Glomerular visceral epithelial cell (primary cell): ENCODE measurements around the gene KCNJ10.

ENCODE experiments used
- DNase-seq: peaks from one replicate; pipeline ENCODE4 v3.0.0-alpha.2; 2016; ENCODE audit errors: extremely low spot score

Gene KCNJ10

DNA sequence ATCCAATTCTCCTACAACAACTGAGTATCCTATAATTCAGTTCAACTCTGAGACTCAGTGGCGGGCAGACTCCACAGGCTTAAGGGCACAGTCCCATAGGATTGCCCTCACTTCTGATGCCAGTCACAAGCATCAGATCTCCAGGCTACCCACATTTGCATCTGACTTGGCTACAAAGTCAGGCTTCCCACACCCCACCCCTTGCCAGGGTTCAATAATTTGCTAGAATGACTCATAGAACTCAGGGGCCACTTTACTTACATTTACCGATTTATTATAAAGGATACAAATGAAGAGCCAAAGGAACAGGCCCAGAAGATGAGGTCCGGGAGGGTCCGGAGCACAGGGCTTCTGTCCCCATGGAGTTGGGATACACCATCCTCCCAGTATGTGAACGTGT is 80.0 kb downstream of the KCNJ10 start:
- DNase-seq: no peak

DNA sequence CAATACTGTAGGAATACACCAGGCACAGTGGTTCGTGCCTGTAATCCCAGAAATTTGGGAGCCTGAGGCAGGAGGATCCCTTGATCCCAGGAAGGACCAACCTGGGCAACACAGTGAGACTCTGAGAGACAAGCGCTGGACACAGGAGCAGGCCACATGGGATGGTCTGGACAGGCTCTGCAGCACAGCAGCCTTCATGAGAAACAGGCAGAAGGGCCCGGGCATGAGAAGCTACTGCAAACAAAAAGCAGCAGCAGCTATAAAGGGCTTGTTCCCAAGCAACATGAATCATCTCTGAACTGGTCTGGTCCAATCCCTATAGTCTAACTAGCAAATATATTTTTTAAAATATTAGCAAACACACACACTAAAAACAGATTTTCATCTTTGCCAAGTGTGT is 80.4 kb downstream of the KCNJ10 start:
- no peak for DNase-seq

DNA sequence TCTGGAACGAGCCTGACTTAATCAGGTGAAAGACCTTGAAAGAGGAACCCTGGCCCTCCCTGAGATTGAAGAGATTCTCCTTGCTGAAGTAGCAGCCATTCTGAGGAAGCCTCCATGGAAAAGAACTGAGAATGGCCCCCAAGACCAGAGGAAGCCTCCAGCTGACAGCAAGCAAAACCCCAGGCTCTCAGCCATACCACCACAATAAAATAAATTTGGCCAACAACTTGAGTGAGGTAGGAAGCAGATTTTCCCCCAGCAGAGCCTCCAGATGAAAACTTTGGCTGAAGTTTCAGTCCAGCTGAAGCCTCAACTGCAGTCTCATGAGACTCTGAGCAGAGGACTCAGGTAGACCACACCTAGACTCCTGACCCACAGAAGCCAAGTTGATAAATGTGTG is 82.0 kb downstream of the KCNJ10 start:
- DNase-seq: no peak

DNA sequence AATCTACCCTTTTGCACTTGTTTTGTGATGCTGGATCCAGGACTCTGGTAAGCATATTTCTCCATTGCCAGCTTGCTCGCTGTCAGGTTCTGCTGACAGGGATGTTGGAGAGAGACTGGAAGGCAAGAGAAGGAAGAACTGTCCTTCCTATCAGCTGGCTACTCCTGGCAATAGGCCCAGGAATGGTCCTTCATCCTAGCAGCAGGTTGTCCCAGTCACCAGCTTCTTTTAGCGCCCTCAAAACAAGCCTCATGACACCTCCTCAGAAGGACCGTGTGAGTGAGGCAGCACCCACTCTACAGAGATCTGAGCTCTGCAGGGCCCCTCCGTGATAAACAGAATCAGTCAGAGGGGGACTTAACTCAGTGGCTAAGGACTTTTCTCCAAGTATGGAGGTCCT is 82.8 kb downstream of the KCNJ10 start:
- DNase-seq: no peak

DNA sequence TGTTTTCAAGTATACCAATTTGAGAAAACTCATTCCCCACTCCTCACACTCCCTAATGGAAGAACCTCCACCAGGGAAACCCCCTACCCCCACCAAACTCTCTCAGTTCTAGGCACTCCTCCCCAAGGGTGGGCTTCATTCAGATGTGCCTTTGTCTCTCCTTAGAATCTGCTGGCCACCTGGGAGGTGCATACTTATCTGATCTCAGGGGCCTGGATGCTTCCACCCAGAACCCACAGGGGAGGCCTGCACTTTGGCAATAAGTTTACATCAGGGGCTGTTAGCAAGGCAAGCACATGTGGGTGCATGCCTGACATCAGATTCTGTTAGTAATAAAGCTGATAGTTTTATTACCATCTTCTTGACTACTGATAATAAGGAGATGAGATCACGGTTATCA is 83.4 kb downstream of the KCNJ10 start:
- no peak for DNase-seq

DNA sequence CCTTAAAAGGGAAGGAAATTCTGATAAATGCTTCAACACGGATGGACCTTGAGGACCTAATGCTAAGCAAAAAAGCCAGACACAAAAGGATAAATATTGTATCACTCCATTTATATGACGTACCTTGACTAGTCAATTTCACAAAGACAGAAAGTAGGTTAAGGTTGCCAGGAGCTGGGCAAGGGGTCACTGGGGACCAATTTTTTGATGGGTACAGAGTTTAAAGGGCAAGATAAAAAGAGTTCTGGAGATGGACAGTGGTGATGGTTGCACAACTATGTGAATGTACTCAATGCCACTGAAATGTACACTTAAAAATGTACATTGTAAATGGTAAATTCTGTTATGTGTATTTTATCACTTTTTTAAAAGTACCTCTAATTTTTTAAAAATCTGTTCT is 83.9 kb downstream of the KCNJ10 start:
- DNase-seq: no peak

DNA sequence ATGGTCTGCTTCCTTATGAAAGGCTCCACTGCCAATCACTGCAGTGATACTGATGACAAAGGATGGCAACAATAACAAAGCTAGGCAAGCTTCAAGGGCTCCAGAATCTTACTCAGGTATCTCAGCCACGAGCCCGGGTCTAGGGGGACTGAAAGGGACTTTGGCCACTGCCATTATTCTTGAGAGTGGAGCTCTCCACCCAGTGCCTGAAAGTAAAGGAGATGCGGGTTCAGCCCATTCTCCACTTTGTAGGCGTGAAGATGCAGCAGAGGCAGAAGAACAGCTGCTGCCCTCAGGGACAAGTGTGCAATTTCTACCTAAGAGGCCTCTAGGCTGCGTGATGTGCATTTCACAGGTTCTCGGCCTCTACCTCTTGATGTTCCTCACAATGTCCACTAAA is 84.5 kb downstream of the KCNJ10 start:
- DNase-seq: no peak

DNA sequence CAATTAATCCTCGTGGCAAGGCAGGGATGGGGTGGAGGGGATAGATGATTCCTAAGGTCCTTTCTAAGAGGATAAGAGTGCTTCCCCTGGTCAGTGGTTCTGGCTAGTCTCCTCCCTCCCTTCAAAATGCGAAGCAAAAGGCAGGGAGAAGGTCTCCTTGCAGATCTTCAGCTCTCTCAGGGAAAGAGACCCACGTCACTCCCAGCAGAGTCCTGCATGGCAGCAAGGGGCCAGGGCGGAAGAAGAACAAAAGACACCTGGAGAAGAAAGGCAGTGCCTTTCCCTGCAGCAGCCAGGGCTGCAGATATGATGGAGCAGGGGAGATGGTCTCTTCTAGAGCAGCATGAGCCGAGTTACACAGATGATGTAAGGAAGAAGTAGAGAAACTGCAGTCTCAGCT is 86.3 kb downstream of the KCNJ10 start:
- DNase-seq: no peak

DNA sequence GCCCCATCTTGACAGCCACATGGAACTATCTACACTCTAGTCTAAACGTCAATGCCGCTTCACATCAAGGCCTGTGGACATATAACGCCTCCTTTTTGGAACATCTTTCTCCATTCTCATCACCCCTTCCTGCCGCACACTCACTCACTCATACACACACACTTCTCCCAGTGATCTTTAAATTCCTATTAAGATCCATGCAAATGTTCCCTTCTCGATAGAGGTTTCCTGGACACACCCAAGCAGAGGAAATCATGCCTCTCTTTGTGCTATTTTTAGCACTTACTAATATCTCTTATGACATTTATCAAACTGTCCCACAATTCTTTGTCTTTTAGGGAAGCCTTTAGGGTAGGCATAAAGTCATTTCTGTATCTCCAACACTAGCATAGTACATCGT is 87.7 kb downstream of the KCNJ10 start:
- no peak for DNase-seq

DNA sequence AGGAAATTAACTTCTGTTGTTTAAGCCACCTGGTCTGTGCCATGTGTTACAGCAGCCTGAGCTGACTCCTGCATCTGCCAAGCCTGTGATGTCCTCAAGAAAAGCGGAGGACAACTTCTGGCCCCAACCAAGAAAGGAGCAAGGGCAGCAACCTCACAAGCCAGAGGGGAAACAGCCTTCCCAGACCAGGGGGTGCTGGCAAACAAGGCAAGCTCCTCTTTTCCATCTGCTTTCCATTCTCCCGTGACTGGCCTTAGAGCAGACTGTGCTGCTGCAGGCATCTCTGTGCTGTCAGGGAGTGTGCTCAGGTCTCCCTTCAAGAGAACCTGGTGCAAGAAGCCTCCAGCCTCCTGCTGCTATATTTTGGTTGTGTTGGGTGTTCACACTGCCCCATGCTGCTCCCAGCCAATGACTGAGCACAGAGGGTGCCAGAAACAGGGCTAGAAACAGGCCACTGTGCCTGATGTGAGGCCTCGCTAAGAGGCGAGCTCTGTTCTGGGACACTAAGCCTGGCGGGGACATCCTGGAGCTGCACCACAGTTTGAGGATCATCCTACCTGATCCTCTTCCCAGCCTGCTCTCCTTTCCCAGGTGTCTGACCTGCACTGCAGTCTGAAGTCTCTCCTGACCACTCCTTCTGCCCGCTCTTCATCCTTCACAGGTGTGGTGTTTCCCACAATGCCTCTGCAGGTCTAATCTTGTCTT is 88.5 kb downstream of the KCNJ10 start:
- DNase-seq: no peak

DNA sequence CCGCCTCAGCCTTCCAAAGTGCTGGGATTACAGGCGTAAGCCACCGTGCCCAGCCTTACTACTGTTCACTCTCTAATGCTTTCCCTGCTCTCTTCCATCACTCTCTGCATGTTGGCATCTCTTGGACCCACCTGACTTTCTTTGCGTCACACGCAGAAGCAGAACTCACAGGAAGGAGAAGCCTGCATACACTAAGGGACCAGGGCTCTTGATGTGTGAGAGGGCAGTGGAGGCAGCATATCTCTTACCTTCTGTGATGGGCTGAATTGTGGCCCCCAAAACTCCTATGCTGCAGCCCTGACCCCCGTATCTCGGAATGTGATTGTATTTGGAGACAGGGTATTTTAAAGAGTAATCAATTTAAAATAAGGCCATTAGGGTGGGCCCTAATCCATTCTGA is 89.2 kb downstream of the KCNJ10 start:
- no peak for DNase-seq

DNA sequence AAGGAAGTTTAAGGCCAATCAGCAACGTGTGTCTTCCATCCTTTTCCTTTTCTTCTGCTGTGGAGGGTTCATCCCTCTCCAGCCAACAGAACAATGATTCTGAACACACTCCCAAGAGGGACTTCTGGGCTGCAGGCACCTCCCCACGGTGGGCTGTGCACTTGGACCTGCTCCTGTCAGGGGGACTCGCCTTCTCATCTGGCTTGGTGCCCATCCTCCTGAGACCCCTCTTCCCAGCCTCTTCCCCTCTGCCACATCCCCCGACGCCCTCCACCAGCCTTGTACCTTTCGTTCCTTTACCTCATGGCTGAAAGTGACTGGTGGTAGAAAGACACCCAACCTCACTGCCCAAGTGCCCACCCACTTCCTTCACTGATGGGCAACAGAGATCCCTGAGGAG is 89.9 kb downstream of the KCNJ10 start:
- no peak for DNase-seq

DNA sequence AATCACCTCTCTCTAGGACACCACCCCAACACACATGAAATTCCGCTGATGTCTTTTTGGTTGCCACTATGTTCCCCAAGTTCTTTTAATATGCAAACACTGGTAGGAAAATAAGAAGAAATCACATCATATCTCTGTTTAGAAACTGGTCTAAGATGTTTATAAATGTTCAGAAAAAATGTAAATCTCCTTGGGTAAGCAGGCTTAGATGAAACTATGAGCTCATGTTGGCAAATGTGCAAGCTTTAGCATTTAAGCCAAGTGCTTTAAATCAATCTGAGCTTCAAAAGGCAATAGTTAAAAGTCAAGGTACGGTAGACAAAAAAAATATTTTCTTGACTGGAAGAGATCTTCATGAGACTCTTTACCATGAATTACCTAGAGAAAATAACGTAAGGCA is 90.7 kb downstream of the KCNJ10 start:
- DNase-seq: no peak

DNA sequence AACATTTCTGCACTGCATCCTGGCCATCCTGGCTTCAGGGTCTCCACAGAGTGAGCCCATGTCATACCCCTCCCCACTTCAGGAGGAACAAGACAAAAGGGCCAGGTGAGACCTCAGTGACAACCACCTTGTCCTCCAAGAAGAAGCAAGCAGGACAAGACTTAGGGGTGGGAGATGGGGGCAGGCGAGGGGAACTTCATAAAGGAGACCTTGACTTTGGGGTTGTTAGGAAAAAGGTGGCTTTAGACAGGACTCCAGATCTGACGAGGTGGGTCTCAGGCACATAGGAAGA is 91.9 kb downstream of the KCNJ10 start:
- DNase-seq: no peak

DNA sequence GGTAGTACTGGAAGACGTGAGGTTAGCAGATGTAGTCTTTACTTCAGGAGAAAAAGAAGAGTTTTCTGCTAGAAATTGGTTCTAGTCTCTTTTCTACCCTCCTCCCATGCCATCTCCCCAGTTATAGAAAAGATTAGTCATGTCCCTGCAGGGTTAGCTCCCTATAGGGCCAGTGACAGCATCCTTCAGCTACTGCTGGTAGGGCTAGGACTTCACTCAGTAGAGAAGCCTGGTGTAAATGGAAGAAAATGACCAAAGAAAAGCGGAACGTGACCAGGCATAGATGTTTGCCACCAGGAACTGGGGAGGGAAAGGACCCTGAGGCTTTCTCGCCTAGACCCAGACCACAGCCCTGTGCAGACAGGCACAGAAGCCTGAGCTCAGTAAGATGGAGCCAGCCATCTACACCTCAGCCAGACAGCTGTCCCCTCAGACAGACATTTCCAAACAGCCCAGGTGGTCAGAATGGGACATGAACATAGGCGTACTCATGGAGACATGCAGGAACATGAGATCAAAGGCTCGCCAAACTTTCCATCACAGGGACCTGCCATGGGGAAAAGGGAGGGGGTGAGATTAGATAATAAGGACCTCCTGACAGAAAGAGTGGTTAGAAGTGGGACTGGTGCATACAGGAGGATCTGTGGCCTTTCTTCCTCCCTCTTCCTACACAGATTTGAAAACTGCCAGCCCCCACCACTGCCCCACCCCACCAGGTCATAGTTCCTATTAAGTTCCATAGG is 92.4 kb downstream of the KCNJ10 start:
- no peak for DNase-seq

DNA sequence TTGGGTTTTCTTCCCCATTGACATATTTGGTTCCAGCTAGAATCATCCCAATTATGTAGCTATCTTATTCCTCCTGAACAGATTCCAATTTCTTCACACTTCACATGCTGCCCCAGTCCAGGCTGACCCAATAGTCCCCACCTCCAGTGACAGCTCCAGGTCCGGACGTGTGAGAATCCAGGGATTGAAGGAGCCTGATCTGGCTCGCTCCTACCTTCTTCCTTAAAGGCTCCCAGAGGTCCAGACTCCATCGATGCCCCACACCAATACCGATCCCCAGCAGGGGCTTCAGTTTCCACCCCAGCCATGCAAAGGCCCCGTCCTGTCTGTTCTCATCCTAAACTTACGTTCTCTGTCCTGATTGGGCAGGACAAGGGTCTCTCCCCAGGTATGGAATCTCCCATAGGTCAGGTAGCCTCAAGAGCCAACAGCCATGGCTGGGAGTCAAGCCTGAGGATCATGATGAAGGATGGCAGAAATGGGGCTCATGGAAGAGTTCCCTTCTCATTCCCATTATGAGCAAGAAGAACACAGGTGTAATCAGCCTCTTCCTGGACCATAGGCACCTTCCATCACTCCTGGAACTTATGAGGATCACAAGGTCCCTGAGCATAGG is 95.5 kb downstream of the KCNJ10 start:
- no peak for DNase-seq

DNA sequence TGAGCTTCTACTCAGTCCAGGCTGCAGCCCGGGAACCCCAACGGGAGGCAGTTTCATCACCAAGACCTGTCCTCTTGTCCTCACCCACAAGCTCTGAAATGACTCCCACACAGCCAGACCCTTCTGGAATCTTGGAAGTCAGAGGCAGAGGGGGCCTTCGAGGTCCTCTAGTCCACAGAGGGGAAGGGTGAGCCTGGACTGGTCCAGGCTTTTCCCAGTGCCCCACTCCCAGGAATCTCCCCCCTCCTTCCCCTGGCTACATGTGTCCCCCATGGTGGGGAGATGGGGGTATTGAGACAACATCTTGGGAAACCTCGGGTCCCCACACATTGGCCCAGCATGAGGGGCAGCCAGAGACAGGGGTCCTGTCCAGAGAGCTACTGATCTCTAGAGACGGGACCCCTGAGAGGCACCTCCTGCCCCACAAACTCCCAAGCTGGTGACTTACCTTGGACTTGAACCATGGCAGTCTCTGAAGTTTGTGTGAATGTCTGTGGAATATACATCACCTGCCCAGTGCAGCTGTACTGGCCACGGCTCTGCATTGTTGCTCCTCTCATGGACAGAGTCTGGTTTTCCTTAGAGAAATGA is 96.5 kb downstream of the KCNJ10 start:
- DNase-seq: no peak

DNA sequence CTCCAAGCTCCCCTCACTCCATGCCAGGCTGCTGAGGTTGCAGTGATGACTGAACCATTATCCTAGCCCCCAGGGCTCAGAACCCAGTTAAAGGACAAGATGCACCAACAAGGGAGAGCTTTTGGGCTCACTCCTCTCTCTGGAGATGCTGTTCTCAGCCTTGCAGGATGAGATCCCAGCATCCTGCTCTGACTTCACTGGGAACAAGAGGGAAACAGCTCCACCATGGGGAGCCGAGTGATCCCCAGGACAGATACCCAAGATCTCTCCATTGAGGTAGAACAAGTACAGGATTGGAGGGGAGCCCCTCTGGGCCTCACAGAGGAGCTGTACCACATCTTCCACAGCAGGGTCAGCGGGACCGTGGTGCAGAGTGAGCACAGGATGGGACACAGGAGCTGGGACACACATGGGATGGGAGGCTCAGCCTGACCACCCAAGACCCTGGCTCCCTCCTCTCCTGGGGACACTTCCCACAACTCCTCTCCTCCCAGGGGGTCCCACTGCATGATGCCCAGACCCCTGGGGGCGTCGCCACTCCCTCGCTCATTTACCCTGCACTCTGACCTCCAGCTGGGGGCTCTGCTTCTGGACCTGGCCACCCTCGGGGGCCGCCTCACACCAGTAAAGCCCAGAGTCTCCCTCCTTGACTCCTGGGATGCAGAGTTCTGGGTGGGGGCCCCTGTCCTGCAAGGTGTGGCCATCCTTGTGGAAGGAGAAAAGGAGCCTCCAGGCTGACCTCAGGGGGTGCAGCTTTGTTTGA is 97.3 kb downstream of the KCNJ10 start:
- no peak for DNase-seq

DNA sequence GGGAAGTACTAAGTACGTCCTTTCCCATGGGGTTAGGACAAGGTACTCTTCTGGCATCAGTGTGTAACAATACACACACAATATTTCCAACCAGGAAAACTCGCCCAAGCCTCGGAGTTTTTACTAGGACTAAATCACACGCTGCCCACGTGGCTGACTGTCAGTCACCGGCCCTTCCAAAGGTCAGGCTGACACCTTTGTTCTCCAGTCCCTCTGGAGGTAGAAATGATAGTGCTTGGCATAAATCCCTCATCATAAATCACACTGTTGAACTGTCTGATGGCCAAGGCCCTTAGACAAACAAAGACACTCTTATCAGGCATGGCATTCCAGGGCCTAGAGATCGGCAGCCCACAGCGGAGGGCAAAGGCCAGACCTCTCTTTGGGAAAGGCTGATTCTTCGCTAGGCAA is 99.0 kb downstream of the KCNJ10 start:
- DNase-seq: no peak

DNA sequence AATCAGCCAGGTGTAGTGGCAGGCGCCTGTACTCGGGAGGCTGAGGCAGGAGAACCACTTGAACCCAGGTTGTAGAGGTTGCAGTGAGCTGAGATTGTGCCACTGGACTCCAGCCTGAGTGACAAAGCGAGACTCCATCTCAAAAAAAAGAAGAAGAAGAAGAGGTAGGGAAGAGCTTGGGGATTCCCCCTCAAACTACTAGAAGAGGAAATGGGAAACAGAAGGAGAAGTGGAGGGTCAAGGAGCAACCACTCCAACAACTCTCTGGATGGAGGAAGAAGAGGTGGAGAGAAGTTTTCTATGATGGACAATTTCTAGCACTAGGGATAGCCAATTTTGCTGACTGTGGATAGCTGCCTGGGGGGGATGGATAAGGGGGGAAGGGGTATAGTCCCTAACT is 101.1 kb downstream of the KCNJ10 start:
- DNase-seq: no peak

DNA sequence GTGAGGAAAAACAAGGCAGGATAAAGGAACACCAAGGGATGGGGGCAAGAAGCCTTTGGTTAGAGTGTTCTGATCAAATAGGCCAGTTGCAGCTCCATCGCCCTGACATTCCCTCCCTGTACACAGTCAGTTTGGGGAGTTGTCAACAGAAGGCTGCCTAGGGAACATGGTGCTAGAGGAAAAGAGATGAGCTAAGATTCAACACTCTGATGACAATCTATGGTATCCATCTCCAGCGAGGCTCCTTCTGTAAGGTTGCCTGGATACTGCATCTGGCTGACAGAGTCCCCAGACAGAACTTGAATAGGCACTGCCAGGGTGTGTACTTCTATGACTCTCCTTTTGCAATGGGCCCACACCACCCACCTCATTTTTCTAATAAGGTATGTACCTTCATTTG is 104.7 kb downstream of the KCNJ10 start:
- DNase-seq: no peak

DNA sequence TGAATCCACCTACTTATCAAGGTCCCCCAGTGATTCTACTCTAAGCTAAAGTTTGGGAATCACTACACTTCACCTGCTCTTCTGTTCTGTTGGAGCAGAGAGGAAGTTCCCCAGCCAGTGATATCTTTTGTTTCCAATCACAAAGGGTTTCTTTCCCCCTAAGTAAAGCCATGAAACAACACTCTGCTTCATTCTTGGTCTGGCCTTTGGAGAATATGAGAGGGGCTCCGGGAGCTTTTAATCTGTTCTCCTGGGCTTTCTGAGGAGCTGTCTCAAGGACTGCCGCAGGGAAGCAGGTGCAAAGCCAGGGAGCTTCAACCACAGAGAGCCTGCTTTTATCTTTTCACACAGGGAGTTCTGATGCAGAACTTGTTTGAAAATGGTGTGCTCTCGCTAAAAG is 105.8 kb downstream of the KCNJ10 start:
- DNase-seq: no peak
